Measurements from ENCODE around the gene LMAN2.

Gene LMAN2

GRCh38 chr5:177355868-177356168 is 4.3 kb upstream of the LMAN2 start:
- no peak overlapping the region for H3K4me3 ChIP-seq (ENCODE audit: low read length in 2 of 2)
- no peak overlapping the region for H3K27ac ChIP-seq (ENCODE audit: low read length)
- no peaks in the 10 kb centered on the region for H3K27me3 ChIP-seq (ENCODE audit: control insufficient read depth in 1 of 2, insufficient read depth in 2 of 2, low read length in 2 of 2)
- peaks cover 0 to 3% of the 10 kb centered on the region in 2 donors for H3K9me3 ChIP-seq (ENCODE audit: control insufficient read depth in 2 of 2, low read length in 2 of 2)
- peaks cover 6% of the 10 kb centered on the region for H3K4me1 ChIP-seq (ENCODE audit: control insufficient read depth, insufficient read depth, low read length)
- no peaks in the 10 kb centered on the region for H3K36me3 ChIP-seq (ENCODE audit: control insufficient read depth in 2 of 2, insufficient read depth in 2 of 2, low read length in 2 of 2)
- H3K9ac ChIP-seq (ENCODE audit: low read length in 2 of 2), result no peak overlapping the region

GRCh38 chr5:177355162-177355867 is 3.8 kb upstream of the LMAN2 start:
- Histone ChIP-seq H3K4me1 (ENCODE audit: control insufficient read depth, insufficient read depth, low read length) (peaks cover 11% of the 10 kb centered on the region), H3K27ac (ENCODE audit: low read length) (no peak overlapping the region), H3K36me3 (ENCODE audit: control insufficient read depth in 2 of 2, insufficient read depth in 2 of 2, low read length in 2 of 2) (no peaks in the 10 kb centered on the region), H3K27me3 (ENCODE audit: control insufficient read depth in 1 of 2, insufficient read depth in 2 of 2, low read length in 2 of 2) (no peaks in the 10 kb centered on the region), H3K9me3 (ENCODE audit: control insufficient read depth in 2 of 2, low read length in 2 of 2) (peaks cover 0 to 3% of the 10 kb centered on the region in 2 donors), H3K4me3 (ENCODE audit: low read length in 2 of 2) (no peak overlapping the region), H3K9ac (ENCODE audit: low read length in 2 of 2) (no peak overlapping the region)

- Histone ChIP-seq H3K4me1 (ENCODE audit: control insufficient read depth, insufficient read depth, low read length) (peaks cover 17% of the 10 kb centered on the region), H3K27me3 (ENCODE audit: control insufficient read depth in 1 of 2, insufficient read depth in 2 of 2, low read length in 2 of 2) (no peaks in the 10 kb centered on the region), H3K9ac (ENCODE audit: low read length in 2 of 2) (no peak overlapping the region), H3K36me3 (ENCODE audit: control insufficient read depth in 2 of 2, insufficient read depth in 2 of 2, low read length in 2 of 2) (peaks cover 0 to 5% of the 10 kb centered on the region in 2 donors), H3K4me3 (ENCODE audit: low read length in 2 of 2) (no peak overlapping the region), H3K27ac (ENCODE audit: low read length) (no peak overlapping the region), H3K9me3 (ENCODE audit: control insufficient read depth in 2 of 2, low read length in 2 of 2) (peaks cover 0 to 3% of the 10 kb centered on the region in 2 donors)
These were observed 3.2 kb upstream of the LMAN2 start for GRCh38 chr5:177354711-177355110.

- no peak overlapping the region for H3K9ac ChIP-seq (ENCODE audit: low read length in 2 of 2)
- H3K27ac ChIP-seq (ENCODE audit: low read length), result no peak overlapping the region
- H3K9me3 ChIP-seq (ENCODE audit: control insufficient read depth in 2 of 2, low read length in 2 of 2), result peaks cover 0 to 3% of the 10 kb centered on the region in 2 donors
- peaks cover 2 to 10% of the 10 kb centered on the region in 2 donors for H3K36me3 ChIP-seq (ENCODE audit: control insufficient read depth in 2 of 2, insufficient read depth in 2 of 2, low read length in 2 of 2)
- peaks cover 21% of the 10 kb centered on the region for H3K4me1 ChIP-seq (ENCODE audit: control insufficient read depth, insufficient read depth, low read length)
- H3K27me3 ChIP-seq (ENCODE audit: control insufficient read depth in 1 of 2, insufficient read depth in 2 of 2, low read length in 2 of 2), result no peaks in the 10 kb centered on the region
- H3K4me3 ChIP-seq (ENCODE audit: low read length in 2 of 2), result no peak overlapping the region
These were observed 2.8 kb upstream of the LMAN2 start for GRCh38 chr5:177354256-177354655.

- peaks cover 28% of the 10 kb centered on the region for H3K4me1 ChIP-seq (ENCODE audit: control insufficient read depth, insufficient read depth, low read length)
- H3K27ac ChIP-seq (ENCODE audit: low read length), result no peak overlapping the region
- H3K4me3 ChIP-seq (ENCODE audit: low read length in 2 of 2), result no peak overlapping the region
- peaks cover 0 to 3% of the 10 kb centered on the region in 2 donors for H3K9me3 ChIP-seq (ENCODE audit: control insufficient read depth in 2 of 2, low read length in 2 of 2)
- no peak overlapping the region for H3K9ac ChIP-seq (ENCODE audit: low read length in 2 of 2)
- peaks cover 5 to 14% of the 10 kb centered on the region in 2 donors for H3K36me3 ChIP-seq (ENCODE audit: control insufficient read depth in 2 of 2, insufficient read depth in 2 of 2, low read length in 2 of 2)
- H3K27me3 ChIP-seq (ENCODE audit: control insufficient read depth in 1 of 2, insufficient read depth in 2 of 2, low read length in 2 of 2), result no peaks in the 10 kb centered on the region
These were observed 1.6 kb upstream of the LMAN2 start for GRCh38 chr5:177353093-177353492.

GRCh38 chr5:177350776-177351391 is 584 bp downstream of the LMAN2 start:
- Histone ChIP-seq H3K4me1 (ENCODE audit: control insufficient read depth, insufficient read depth, low read length) (peaks cover 34% of the 10 kb centered on the region), H3K4me3 (ENCODE audit: low read length in 2 of 2) (peak overlapping the region; percentile 98 to 99), H3K27ac (ENCODE audit: low read length) (peak overlapping the region; percentile 94)

GRCh38 chr5:177349762-177350161 is 1.7 kb downstream of the LMAN2 start:
- Histone ChIP-seq H3K27ac (ENCODE audit: low read length) (no peak overlapping the region), H3K4me3 (ENCODE audit: low read length in 2 of 2) (peak overlapping the region in 1 of 2 donors; percentile 99), H3K36me3 (ENCODE audit: control insufficient read depth in 2 of 2, insufficient read depth in 2 of 2, low read length in 2 of 2) (peaks cover 7 to 17% of the 10 kb centered on the region in 2 donors), H3K4me1 (ENCODE audit: control insufficient read depth, insufficient read depth, low read length) (peaks cover 34% of the 10 kb centered on the region), H3K27me3 (ENCODE audit: control insufficient read depth in 1 of 2, insufficient read depth in 2 of 2, low read length in 2 of 2) (no peaks in the 10 kb centered on the region), H3K9ac (ENCODE audit: low read length in 2 of 2) (peak overlapping the region in 1 of 2 donors; percentile 42), H3K9me3 (ENCODE audit: control insufficient read depth in 2 of 2, low read length in 2 of 2) (no peaks in the 10 kb centered on the region)

More at GRCh38 chr5:177350776-177351391, 584 bp downstream of the LMAN2 start:
- peaks cover 0 to 3% of the 10 kb centered on the region in 2 donors for H3K9me3 ChIP-seq (ENCODE audit: control insufficient read depth in 2 of 2, low read length in 2 of 2)
- peaks cover 7 to 17% of the 10 kb centered on the region in 2 donors for H3K36me3 ChIP-seq (ENCODE audit: control insufficient read depth in 2 of 2, insufficient read depth in 2 of 2, low read length in 2 of 2)
- H3K9ac ChIP-seq (ENCODE audit: low read length in 2 of 2), result peak overlapping the region; percentile 95 to 99
- no peaks in the 10 kb centered on the region for H3K27me3 ChIP-seq (ENCODE audit: control insufficient read depth in 1 of 2, insufficient read depth in 2 of 2, low read length in 2 of 2)

GRCh38 chr5:177349362-177349647 is 2.2 kb downstream of the LMAN2 start:
- Histone ChIP-seq H3K4me1 (ENCODE audit: control insufficient read depth, insufficient read depth, low read length) (peaks cover 34% of the 10 kb centered on the region), H3K4me3 (ENCODE audit: low read length in 2 of 2) (no peak overlapping the region), H3K27me3 (ENCODE audit: control insufficient read depth in 1 of 2, insufficient read depth in 2 of 2, low read length in 2 of 2) (no peaks in the 10 kb centered on the region), H3K27ac (ENCODE audit: low read length) (no peak overlapping the region), H3K9ac (ENCODE audit: low read length in 2 of 2) (no peak overlapping the region), H3K36me3 (ENCODE audit: control insufficient read depth in 2 of 2, insufficient read depth in 2 of 2, low read length in 2 of 2) (peaks cover 7 to 17% of the 10 kb centered on the region in 2 donors), H3K9me3 (ENCODE audit: control insufficient read depth in 2 of 2, low read length in 2 of 2) (no peaks in the 10 kb centered on the region)

- Histone ChIP-seq H3K9ac (ENCODE audit: low read length in 2 of 2) (no peak overlapping the region), H3K9me3 (ENCODE audit: control insufficient read depth in 2 of 2, low read length in 2 of 2) (no peaks in the 10 kb centered on the region), H3K4me3 (ENCODE audit: low read length in 2 of 2) (no peak overlapping the region), H3K27ac (ENCODE audit: low read length) (no peak overlapping the region), H3K4me1 (ENCODE audit: control insufficient read depth, insufficient read depth, low read length) (peaks cover 34% of the 10 kb centered on the region), H3K27me3 (ENCODE audit: control insufficient read depth in 1 of 2, insufficient read depth in 2 of 2, low read length in 2 of 2) (no peaks in the 10 kb centered on the region), H3K36me3 (ENCODE audit: control insufficient read depth in 2 of 2, insufficient read depth in 2 of 2, low read length in 2 of 2) (peaks cover 11 to 17% of the 10 kb centered on the region in 2 donors)
These were observed 3.8 kb downstream of the LMAN2 start for GRCh38 chr5:177347699-177348098.

- H3K4me3 ChIP-seq (ENCODE audit: low read length in 2 of 2), result no peak overlapping the region
- H3K4me1 ChIP-seq (ENCODE audit: control insufficient read depth, insufficient read depth, low read length), result peaks cover 31% of the 10 kb centered on the region
- H3K27ac ChIP-seq (ENCODE audit: low read length), result no peak overlapping the region
- H3K36me3 ChIP-seq (ENCODE audit: control insufficient read depth in 2 of 2, insufficient read depth in 2 of 2, low read length in 2 of 2), result peaks cover 11 to 17% of the 10 kb centered on the region in 2 donors
- H3K27me3 ChIP-seq (ENCODE audit: control insufficient read depth in 1 of 2, insufficient read depth in 2 of 2, low read length in 2 of 2), result no peaks in the 10 kb centered on the region
- no peak overlapping the region for H3K9ac ChIP-seq (ENCODE audit: low read length in 2 of 2)
- no peaks in the 10 kb centered on the region for H3K9me3 ChIP-seq (ENCODE audit: control insufficient read depth in 2 of 2, low read length in 2 of 2)
These were observed 4.6 kb downstream of the LMAN2 start for GRCh38 chr5:177346820-177347219.

GRCh38 chr5:177344891-177345290 is 6.6 kb downstream of the LMAN2 start:
- Histone ChIP-seq H3K4me1 (ENCODE audit: control insufficient read depth, insufficient read depth, low read length) (peaks cover 18% of the 10 kb centered on the region), H3K27me3 (ENCODE audit: control insufficient read depth in 1 of 2, insufficient read depth in 2 of 2, low read length in 2 of 2) (no peaks in the 10 kb centered on the region), H3K9me3 (ENCODE audit: control insufficient read depth in 2 of 2, low read length in 2 of 2) (no peaks in the 10 kb centered on the region), H3K36me3 (ENCODE audit: control insufficient read depth in 2 of 2, insufficient read depth in 2 of 2, low read length in 2 of 2) (peaks cover 11 to 16% of the 10 kb centered on the region in 2 donors), H3K4me3 (ENCODE audit: low read length in 2 of 2) (no peak overlapping the region), H3K27ac (ENCODE audit: low read length) (no peak overlapping the region), H3K9ac (ENCODE audit: low read length in 2 of 2) (no peak overlapping the region)
